GM15510 (cell line): Measurements from ENCODE around the gene TCFL5.

ENCODE experiments used
- POLR2A ChIP-seq: IDR thresholded peaks from 3 replicates; pipeline ENCODE4 v1.6.1; 2011; ENCODE audit warnings: borderline replicate concordance; ENCODE audit not compliant: insufficient read length; ENCODE audit errors: extremely low read depth

The TCFL5 gene

DNA sequence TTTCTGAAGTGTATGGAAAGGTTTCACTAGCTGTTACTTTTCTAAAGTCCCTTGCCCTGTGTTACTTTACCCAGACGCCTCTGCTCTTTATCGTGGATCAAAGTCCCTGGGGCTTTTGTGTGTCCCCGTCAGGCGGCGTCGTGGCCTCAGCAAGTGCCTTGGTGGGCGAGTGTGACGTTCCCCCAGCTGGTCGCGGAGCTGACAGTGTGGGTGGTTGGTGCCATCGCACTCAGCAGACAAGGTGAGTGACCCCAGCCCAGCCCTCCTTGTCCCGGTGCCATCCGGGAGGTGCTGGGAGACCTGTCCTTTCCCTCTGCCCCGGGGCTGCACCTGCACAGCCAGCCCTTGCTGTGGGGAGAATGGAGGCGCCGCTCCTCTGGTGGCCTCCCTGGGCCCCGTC lies 27.3 kb upstream of the TCFL5 start:
- TF ChIP-seq POLR2A: no peak

DNA sequence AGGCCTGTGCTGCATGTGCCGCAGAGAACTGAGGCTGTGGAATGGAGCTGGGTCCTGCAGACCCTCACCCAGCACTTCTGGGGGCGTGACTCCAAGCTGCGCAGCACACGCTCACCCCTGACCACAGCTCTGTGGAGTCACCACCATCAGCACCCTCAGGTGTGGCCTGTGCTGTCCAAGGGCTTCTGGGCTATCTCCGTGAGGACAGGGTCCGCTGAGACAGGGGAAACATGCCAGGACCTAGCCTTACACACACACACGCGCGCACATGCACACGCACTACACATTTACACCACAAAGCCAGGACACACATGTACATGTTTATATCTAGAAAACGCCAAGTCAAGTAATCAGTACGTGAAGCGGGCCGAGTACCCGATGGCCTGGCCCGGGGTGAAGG lies 26.8 kb upstream of the TCFL5 start:
- no peak for TF ChIP-seq POLR2A

DNA sequence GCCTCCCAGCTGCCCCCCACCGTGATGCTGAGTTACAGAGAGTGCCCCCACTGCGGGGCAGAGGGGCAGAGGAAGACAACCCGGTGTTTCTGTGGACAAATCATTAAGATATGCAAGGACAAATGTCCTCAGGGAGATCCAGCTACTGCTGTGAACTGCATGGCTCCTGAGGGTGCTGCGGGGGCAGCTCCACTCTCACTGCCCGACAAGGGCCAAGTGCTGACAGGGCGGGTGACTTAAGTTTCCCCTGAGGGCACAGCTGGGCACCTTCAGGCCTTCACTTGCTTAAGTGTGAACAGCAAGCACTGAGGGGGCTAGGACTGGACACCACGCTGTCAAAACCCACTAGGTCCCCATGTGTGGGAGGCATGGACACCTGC lies 26.2 kb upstream of the TCFL5 start:
- no peak for TF ChIP-seq POLR2A

DNA sequence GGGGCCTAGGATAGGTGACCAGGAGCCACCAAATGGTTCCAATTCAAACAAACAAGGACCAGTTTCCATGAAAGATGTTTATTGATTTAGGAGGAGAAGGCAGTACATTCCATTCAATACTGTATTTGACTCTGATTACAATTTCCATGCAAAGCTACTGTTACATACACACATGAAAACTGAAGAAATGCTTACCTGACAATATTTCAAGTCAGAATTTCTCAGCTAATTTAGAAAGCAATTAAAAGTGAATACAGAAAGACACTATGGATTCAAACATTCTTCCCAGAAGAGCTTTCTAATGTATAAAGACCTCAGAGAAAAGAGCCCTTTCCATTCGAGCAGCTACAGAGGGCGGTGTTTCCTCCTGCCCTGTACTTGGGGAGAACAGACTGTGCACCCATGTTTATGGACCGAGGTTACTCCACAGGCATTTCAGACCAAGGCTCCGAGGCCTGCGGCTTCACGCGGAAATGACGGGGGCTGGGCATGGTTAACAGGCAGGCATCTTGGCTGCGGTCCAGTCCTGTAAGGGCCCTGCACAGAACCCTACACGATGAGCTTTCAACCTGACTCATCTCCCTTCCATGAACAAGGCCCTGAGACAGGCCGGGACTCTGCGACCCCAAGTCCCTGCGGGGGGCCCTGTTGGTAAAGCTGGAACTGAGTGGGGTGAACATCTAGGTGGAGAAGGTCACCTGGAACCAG lies 25.7 kb upstream of the TCFL5 start:
- TF ChIP-seq POLR2A: no peak

DNA sequence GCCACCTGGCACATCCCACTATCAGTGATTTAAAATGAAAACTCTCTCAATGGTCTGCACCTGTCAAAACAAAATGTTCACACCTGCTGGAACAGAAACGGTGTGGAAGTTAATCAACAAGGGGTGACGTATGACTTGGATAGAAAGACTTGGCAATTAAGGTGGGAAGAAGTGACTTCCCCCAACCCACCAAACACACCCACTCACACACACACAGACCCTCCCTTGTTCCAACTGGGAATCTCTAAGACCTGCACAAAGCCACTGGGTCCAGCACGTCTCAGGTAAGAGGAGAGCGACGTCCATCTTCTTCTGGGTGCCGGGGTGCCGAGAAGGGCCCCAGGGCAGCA lies 25.1 kb upstream of the TCFL5 start:
- no peak for TF ChIP-seq POLR2A

DNA sequence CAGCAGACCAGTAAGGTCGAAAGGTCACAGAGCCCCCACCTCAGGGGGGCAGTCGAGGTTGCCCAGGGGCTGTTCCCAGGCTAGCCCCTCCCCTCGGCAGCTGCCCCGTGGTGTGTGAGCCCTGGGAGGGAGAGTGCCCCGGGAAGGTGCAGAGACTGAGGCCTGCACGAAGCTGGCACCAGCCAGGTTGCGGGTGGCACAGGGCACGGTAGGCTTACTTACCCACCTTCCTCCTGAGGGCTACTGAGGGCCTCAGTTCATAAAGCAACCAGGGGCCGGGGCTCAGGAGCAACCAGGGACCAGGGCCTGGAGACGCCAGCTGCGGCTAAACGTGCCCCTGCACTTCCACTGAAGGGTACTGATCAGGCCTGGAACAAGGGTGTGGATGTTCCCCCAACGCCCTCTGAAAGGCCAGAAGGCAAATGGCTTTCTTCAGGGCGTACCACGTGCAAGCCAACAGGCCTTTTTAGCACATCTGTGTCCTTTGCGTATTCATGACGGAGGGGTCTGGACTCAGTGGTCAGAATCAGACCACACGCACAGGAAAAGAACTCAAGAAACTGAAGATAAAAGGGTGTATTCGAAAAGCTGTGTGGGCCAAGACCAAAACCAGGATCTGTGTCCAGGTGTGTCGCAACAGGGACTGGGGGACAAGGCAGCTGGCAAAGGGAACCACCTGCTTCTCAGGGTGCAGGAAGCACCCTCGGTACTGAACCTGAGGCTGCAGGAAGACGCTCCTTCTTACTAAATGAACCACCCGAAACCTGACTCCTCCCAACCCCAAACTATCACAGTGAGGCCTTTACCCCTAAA lies 24.5 kb upstream of the TCFL5 start:
- no peak for TF ChIP-seq POLR2A

DNA sequence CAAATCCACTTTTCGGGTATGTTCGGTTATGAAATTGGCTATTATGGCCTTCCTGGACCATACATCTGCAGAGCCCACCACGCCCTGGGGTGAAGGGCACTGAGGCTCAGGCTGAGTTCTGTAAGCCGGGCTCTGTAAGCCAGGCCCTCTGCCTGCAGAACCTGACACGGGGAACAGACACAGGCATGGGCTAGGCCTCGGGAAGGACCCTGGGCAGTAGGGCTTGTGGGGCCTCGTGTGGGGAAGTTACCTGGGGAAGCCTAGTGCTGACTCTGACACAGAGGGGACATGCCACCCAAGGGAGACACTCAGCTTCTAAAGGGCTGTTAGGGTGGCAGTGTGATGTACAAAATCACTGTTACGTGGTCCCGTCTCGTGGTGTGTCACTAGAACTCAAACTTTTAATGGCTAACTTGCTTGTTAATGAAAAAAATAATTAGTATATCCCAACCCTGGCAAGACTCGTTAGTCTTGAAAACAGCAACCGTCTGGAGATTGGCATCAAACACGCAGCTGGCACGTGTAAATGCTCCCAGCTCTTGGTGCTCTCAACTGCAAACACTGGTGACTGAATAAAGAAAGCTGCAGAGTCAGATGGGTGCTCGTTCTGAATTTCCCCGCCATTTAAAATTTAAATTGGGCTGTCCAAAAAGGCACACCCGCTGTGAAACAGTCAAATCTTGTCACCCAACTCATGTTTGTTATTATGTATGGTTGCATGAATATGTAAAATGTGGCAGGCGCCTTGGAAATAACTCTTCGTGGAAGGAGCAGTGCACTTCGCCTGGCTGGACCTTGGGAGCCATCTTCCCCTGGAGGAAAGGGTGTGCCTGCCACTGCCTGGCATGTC lies 23.6 kb upstream of the TCFL5 start:
- TF ChIP-seq POLR2A: no peak

DNA sequence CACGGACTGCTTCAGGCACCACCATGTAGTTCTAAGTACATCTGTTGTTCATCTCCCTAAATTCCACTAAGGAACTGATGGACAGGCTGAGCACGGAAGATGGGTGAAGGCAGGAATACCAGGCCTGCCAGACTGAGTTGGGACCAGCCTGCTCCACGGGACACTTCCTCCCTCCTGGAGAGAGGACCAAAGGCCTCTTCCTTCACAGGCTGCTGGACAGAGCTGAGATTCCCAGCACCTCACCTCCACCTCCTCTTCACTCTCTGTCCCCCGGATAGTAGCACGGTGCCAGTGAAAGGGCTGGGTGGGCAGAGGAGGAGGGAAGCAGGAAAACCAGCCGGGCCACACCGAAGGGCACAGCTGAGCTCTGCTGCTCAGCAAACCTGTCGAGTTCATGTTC lies 22.9 kb upstream of the TCFL5 start:
- TF ChIP-seq POLR2A: no peak

DNA sequence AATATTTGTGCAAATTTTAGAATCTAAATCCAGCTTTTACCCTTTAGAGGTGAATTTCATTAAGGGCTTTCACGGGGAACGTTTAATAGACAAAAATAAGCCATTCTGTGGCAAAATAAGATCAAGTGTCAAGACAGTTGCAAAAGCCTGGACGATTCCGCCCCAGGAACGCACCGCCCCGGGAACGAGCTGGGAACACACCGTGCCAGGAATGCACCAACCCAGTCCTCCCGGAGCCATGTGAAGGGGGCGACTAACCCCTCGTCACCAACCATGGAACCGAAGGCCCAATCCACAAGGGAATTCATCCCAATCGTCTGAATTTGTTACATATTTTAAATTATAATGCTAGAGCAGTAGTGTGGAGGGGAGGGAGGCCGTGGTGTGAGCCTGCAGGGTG lies 20.8 kb upstream of the TCFL5 start:
- TF ChIP-seq POLR2A: no peak

DNA sequence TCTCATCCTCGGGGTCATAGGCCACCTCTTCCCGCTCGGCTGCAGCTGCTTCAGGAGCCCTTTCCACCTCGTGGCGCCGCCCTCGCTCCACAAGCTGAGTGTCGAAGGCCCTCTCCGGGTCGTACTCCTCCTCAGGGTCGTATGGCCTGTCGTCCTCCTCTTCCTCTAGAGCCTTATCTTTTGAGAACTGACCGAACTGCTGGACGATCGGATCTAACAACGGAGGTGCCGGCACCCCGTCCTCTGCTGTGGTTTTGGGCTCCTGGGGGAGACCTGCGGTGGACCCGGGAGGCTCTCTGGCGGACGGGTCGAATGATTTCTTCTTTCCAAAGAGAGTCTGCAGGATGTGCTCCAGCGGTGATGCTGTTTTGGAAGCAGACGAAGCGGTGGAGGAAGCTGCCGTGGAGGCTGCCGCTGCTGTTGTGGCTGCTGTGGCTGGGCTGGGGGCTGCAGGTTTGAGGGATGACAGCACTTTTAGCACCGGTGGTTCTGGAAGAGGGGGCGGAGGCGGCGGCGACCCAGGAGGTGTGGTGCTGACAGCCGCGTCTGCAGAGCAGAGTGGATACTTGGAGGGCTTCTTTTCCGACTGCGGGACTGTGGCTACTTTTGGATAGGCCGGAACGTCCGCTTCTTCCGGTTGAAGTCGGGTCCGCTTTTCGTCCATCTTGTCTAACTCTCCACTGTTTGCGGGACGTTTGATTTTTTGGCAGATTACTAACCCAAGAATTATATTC lies 20.2 kb upstream of the TCFL5 start:
- TF ChIP-seq POLR2A: no peak

DNA sequence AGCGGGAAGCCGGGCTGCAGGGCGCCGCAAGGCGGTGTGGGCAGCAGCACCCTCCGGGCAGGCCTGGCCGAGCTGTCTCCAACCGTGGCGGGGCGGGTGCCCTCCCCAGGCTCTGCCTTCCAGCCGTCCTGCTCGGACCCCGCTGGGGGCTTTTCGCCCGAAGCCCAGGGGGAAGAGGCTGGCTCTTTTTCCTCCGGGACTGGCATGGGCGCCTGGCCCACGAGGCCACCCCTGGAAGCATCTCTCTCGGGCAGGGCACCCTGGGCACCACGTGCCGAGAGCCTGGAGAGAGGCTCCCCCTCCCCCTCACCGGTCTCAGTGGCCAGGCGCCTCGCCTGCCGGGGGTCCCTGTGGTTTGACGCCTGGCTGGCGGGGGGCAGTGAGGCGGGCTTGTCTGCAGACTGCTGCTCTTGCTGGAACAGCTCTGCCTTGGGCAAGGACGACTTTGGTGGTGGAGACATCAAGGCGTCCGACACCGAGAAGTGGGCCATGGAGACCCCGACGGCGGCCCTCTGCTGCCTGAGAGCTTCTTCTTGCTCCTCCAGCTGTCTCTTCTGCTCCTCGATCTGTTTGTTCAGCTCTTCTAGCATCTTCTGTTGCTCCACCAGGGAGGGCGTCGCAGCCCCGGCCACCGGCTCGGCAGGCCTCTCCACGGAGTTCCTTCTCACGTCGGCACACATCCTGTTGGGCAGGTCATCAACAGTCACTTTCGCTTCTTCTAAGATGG lies 19.5 kb upstream of the TCFL5 start:
- TF ChIP-seq POLR2A: no peak

DNA sequence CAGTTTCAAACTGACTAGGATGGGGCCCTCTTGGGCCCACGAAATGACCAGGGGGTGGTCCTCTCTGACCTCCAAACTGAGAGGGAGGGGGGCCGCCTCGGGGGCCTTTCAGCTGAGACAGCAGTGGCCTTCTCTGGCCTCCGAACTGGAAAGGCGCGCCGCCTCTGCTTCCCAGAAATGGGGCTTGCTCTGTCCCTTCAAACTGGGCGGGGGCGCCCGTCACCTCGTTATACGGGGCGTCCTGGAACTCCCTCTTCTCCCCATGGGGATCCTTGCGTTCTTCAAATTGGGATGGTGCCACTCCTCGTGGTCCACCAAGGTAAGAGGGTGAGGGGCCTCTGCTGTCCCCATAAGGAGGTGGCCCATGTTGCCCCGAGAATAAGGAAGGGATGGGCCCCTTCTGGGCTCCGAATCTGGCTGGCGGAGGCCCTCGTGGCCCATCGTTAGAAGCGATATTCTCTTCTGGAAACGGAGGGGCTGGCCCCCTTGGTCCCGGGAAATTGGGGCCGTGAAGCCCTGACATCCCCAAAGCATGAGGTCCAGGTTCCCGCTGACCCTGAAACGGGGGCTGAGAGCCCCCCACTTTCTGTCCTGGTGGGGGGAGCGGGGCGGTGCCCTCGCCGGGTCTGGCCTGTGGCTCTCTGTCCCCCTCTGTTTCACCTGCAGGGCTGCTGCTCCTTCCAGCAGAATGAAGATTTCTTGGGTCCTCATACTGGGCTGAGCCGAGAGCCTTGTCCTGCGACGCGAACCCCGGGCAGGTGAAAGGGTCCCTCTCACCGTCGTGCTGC lies 18.7 kb upstream of the TCFL5 start:
- TF ChIP-seq POLR2A: no peak
